Measurements from ENCODE around the gene KRT73. TPM values are rescaled to one million over a fixed set of nuclear protein-coding genes. Genes with fewer than 3 reads are reported as not detected.

The KRT73 gene
- total RNA-seq, 4 donors from 2014 or later: not detected

- TF ChIP-seq EP300 (IDR thresholded peaks at IDR 0.05) (no peak), CTCF (IDR thresholded peaks at IDR 0.05) (no peak), POLR2AphosphoS5 (IDR thresholded peaks at IDR 0.05) (no peak), POLR2A (IDR thresholded peaks at IDR 0.05) (no peak)
- ATAC-seq: no peak
- Histone ChIP-seq H3K36me3 (no peaks in the 10 kb centered on the region), H3K27ac (no peak overlapping the region), H3K4me1 (no peaks in the 10 kb centered on the region), H3K27me3 (peaks cover 39% of the 10 kb centered on the region), H3K9me3 (no peaks in the 10 kb centered on the region), H3K4me3 (no peak overlapping the region)
- 100% methylated on average over 1 to 3 of the region's 9 CpGs for WGBS, 2 donors (ENCODE audit: low coverage in 1 of 2)
Observed at GRCh38 chr12:52615912-52616311, 2.4 kb downstream of the KRT73 start.

GRCh38 chr12:52615208-52615868 lies 3.0 kb downstream of the KRT73 start:
- H3K4me3 ChIP-seq: no peak overlapping the region
- WGBS, 2 donors (ENCODE audit: low coverage in 1 of 2): 90 to 100% methylated on average over 1 to 2 of the region's 6 CpGs
- no peak for ATAC-seq
- H3K9me3 ChIP-seq: no peaks in the 10 kb centered on the region
- H3K4me1 ChIP-seq: no peaks in the 10 kb centered on the region
- H3K36me3 ChIP-seq: no peaks in the 10 kb centered on the region
- no peak overlapping the region for H3K27ac ChIP-seq
- H3K27me3 ChIP-seq: peaks cover 42% of the 10 kb centered on the region
- TF ChIP-seq POLR2AphosphoS5 (IDR thresholded peaks at IDR 0.05) (no peak), CTCF (IDR thresholded peaks at IDR 0.05) (no peak), POLR2A (IDR thresholded peaks at IDR 0.05) (no peak), EP300 (IDR thresholded peaks at IDR 0.05) (no peak)

GRCh38 chr12:52614381-52615207 lies 3.8 kb downstream of the KRT73 start:
- TF ChIP-seq POLR2A (IDR thresholded peaks at IDR 0.05) (no peak), POLR2AphosphoS5 (IDR thresholded peaks at IDR 0.05) (no peak)
- no peaks in the 10 kb centered on the region for H3K36me3 ChIP-seq
- H3K27me3 ChIP-seq: peaks cover 49% of the 10 kb centered on the region
- no peaks in the 10 kb centered on the region for H3K4me1 ChIP-seq
- ATAC-seq: no peak
- no peak overlapping the region for H3K4me3 ChIP-seq
- H3K9me3 ChIP-seq: no peaks in the 10 kb centered on the region
- 94 to 100% methylated on average over 4 to 5 of the region's 10 CpGs for WGBS, 2 donors (ENCODE audit: low coverage in 1 of 2)
- H3K27ac ChIP-seq: no peak overlapping the region

- H3K4me1 ChIP-seq: no peaks in the 10 kb centered on the region
- ATAC-seq: no peak
- no peak overlapping the region for H3K27ac ChIP-seq
- 100% methylated on average over 2 of the region's 9 CpGs; no CpG with 5 or more reads in 1 of the 2 donors for WGBS, 2 donors (ENCODE audit: low coverage in 1 of 2)
- H3K9me3 ChIP-seq: no peaks in the 10 kb centered on the region
- no peak overlapping the region for H3K4me3 ChIP-seq
- TF ChIP-seq CTCF (IDR thresholded peaks at IDR 0.05) (no peak), POLR2AphosphoS5 (IDR thresholded peaks at IDR 0.05) (no peak), POLR2A (IDR thresholded peaks at IDR 0.05) (no peak), EP300 (IDR thresholded peaks at IDR 0.05) (no peak)
- peaks cover 58% of the 10 kb centered on the region for H3K27me3 ChIP-seq
- H3K36me3 ChIP-seq: no peaks in the 10 kb centered on the region
Observed at GRCh38 chr12:52613384-52614030, 4.9 kb downstream of the KRT73 start.
